Measurements from ENCODE around the gene CASP12.

Gene CASP12

DNA sequence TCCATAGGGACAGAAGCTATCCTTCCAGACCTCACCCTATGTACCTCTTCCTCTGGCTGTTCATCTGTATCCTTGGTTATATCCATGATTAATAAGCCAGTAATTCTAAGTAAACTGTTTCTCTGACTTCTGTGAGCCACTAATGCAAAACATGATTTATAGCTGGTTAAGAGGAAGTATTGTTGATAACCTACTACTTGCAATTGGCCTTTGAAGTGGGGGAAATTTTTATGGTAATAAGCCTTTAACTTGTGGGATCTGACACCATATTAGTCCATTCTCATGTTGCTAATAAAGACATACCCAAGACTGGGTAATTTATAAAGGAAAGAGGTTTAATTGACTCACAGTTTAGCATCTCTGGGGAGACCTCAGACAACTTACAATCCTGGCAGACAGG lies 21.9 kb downstream of the CASP12 start:
- no peak overlapping the region for H3K4me3 ChIP-seq (ENCODE audit: low read depth, low read length)
- TF ChIP-seq CTCF (IDR thresholded peaks at IDR 0.05; ENCODE audit: low read depth, low read length) = no peak

GRCh38 chr11:104873252-104873651 lies 25.0 kb downstream of the CASP12 start:
- no peak for TF ChIP-seq CTCF (IDR thresholded peaks at IDR 0.05; ENCODE audit: low read depth, low read length)
- H3K4me3 ChIP-seq (ENCODE audit: low read depth, low read length) = no peak overlapping the region

DNA sequence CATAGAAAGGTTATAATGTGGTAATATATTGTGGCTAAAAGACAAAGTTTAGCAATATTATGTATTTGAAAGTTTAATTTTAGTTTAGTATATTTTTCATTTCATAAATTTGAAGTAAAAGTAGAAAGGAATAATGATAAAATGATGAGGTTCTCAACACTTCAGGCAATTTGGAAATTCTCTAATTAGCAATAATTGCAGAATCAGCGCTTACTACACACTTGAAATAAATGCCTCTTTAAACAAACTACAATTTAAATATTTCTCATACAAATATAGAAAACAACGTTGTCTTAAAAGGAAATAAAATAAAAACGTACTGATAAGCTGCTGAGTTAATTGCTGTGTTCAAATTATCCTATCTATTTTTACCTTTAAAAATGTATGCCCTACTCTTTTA lies 25.9 kb downstream of the CASP12 start:
- TF ChIP-seq CTCF (IDR thresholded peaks at IDR 0.05; ENCODE audit: low read depth, low read length) = no peak
- H3K4me3 ChIP-seq (ENCODE audit: low read depth, low read length) = no peak overlapping the region

DNA sequence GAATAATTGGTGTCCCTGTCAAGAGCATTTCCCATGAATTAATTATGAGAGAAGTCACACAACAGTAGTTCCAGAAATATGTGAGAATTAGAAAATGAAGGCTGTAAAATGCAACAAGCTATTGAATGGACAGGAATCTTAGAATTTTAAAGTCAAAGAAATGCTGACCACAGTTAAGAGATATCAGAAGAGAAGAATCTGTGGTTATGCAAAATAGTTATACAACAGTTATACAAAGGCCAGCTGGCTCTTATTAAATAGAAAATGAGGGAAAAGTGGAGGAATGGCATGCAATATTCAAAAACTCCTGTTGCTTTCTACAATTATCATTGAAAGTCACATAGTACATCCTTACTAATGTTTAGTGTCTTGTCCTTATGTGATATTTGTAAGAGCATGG lies 27.4 kb downstream of the CASP12 start:
- no peak for TF ChIP-seq CTCF (IDR thresholded peaks at IDR 0.05; ENCODE audit: low read depth, low read length)
- H3K4me3 ChIP-seq (ENCODE audit: low read depth, low read length) = no peak overlapping the region

DNA sequence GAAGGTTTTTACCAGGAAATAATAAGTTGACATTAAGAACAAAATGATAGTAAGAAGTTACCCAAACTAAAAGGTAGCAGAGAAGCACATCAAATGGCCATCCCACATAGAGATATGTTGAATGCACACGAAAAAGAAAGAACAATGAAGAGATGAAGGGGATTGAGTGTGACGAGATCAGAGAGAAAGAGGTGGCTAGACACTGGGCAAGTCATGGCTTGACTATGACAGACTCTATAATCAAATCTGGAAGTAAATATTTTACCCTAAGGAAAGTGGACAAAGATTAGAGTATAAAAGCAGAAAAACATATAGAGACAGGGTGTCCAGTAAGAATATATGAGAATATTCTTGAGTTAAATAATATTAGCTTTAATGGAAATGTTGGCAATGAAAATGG lies 31.4 kb downstream of the CASP12 start:
- TF ChIP-seq CTCF (IDR thresholded peaks at IDR 0.05; ENCODE audit: low read depth, low read length) = no peak
- no peak overlapping the region for H3K4me3 ChIP-seq (ENCODE audit: low read depth, low read length)

GRCh38 chr11:104858882-104859775 lies 39.1 kb downstream of the CASP12 start:
- H3K4me3 ChIP-seq (ENCODE audit: low read depth, low read length) = no peak overlapping the region
- TF ChIP-seq CTCF (IDR thresholded peaks at IDR 0.05; ENCODE audit: low read depth, low read length) = no peak

DNA sequence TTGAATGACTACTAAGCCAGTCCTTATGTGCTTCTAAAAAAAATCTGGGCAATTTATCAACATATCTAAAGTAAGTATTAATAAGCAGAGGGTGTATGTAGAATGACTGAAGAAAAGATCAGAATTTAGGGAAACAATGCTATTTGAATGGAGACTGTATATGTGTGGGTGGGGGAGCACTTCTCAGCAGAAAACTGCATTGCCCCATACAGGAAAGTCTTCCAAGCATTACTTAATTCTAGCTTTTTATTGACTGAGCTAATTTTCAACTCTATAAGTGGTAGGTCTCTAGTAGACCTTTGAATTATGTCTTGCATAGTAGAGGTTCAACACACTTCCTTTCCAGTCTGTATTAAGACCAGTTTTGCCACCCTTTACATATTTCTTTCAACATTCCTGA lies 41.7 kb downstream of the CASP12 start:
- no peak overlapping the region for H3K4me3 ChIP-seq (ENCODE audit: low read depth, low read length)
- TF ChIP-seq CTCF (IDR thresholded peaks at IDR 0.05; ENCODE audit: low read depth, low read length) = no peak
